Activated T-cell treated with anti-CD3 and anti-CD28 coated beads, Interleukin-2, amount 50 U/mL, for 48 hours (primary cell): ENCODE results near the gene C9orf153.
"Not testable (repeated sequence)": the region's sequence is repeated elsewhere in the genome, so short reads cannot be mapped to it uniquely, and the experiment has no call there.

ENCODE experiments used
- DNase-seq, 2 experiments: peaks; one replicate each; pipeline ENCODE4 v3.0.0-alpha.2; 2020

Gene C9orf153

DNA sequence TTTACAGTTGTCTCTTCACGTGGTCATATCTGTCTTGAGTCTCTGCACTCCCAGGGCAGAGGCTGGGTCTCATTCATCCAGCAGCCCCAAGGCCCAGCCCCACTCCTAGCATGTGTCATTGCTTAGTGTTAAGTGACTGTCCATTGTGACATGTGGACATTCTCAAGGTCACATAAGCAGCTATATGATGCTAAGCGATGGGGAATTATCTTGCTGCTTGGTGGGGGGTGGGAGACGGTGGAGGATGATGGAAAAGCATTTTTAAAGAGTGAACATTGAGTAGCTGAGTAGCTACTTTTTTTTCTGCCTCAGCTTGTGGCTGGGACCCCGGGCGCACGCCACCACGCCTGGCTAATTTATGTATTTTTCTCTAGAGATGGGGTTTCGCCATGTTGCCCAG lies at the start of gene C9orf153:
TSS of gene C9orf153 (minus strand) at position 101 of the 400 bp plus-strand sequence. CDS start 30,054 bp downstream, outside the sequence.
- DNase-seq = no peak

- no peak for DNase-seq
These were observed 49.2 kb upstream of the C9orf153 start for GRCh38 chr9:86308687-86309086.

DNA sequence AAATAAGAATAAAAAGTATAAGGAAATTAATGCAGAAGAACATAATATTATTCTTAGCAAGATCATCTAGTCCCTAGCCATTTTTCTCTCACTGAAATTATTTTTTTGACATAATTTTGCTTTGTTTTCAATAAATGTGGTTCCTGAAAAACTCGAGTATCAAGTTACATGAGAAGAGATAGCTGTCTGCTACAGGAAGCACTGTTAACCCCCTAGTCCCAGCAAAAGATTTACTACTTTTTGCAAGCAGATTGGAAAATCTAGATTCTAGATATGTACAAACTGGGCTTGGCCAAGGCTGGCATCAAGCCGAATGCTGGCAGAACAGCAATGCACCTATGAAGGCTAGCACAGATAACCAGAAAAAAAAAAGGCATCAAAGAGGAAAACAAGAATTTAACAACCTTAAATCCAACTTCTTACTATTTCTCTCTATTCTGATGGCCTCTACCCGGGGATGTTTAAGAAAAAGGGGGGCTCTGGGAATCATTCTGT lies 44.8 kb upstream of the C9orf153 start:
- DNase-seq = no peak

GRCh38 chr9:86303316-86303975 lies 44.0 kb upstream of the C9orf153 start:
- peak; percentile 27 to 28 for DNase-seq

DNA sequence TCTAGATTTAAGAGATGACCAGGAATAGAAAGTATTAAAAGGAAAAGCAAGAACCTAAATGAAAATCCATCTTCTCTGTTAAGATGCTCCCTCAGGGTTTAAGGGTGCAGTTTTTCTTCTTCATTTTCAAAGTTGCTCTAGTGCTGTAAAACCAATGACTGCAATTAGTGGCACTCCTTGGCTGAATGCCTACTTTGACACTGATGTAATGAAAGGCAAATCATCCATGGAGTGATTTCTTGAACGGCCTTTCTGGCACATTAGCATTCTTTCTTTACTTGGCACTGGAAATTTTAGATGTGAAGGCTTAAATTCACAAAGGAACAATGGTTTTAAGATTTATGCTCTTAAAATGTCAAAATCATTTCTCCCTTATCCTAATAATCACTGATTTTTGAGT lies 42.2 kb upstream of the C9orf153 start:
- no peak for DNase-seq

DNA sequence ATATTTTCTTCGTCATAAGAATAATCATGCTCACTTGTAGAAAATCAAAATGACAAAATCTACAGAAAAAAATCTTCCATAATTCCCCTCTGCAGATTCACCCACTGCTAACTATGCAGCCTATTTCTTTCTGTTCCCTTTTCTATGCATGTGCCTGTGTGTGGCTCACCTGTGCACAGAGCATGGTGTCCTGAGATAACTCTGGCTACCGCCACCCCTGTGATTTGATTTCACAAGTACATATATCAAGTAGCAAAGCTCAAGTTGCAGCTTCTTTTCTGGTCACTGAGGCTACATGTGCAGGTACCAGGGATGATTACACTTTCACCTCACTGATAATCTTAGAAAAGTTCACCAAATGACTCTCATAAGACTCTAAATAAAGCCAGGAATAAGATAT lies 41.2 kb upstream of the C9orf153 start:
- DNase-seq = no peak

DNA sequence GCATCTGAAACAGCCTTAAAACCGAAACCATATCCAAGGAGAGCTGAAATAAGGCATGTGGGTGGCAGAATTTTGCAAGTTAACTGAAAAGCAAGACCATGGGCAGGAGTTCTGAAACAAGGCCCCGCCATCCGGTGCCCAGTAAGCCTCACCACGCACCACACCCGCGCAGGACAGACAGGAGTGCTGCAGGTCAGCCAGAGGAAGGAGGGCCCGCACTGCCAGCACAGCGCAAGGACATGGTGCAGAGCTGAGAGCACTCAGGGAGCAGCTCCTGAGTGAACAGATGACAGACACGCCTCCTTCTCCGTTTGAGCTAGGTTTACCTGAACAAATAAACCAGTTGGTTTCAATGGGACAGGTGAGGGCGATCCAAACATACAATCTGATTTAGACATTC lies 39.4 kb upstream of the C9orf153 start:
- no peak for DNase-seq

DNA sequence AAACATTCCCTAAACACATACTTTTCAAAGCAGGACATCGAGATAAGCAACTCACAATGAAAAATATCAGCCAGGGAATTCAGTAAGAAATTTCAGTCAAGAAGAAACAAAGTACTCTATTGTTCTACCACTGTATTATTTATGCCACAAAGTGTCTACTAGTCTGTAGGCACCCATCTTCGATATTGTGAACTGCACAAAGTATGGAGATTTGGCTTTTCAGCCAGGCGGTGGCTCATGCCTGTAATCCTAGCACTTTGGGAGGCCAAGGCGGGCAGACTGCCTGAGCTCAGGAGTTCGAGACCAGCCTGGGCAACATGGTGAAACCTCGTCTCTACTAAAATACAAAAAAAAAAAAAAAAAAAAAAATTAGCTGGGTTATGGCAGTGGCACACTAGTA lies 30.9 kb upstream of the C9orf153 start:
- DNase-seq = not testable (repeated sequence)

GRCh38 chr9:86288499-86289198 lies 29.2 kb upstream of the C9orf153 start:
- no peak for DNase-seq

GRCh38 chr9:86287013-86287412 lies 27.6 kb upstream of the C9orf153 start:
- DNase-seq = no peak

- DNase-seq = no peak
These were observed 26.8 kb upstream of the C9orf153 start for GRCh38 chr9:86286278-86286677.

DNA sequence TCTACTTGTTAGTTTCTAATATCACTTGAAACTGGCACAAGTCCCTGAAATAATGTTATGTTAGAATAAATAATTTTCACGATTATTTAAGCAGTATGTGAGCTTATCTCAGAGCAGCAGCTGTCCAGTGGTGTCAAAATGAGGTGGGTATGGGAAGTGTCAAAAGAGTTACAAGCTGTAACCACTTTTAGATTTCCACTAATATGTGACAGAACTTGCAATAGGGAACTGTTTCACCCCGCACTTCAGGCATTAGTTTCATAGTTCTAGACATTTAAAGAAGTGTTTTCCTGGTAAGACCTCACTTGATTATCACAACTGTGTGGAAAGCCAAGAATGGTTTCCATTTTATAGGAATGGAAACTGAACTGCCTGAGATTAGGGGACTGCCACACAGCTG lies 25.8 kb upstream of the C9orf153 start:
- no peak for DNase-seq

DNA sequence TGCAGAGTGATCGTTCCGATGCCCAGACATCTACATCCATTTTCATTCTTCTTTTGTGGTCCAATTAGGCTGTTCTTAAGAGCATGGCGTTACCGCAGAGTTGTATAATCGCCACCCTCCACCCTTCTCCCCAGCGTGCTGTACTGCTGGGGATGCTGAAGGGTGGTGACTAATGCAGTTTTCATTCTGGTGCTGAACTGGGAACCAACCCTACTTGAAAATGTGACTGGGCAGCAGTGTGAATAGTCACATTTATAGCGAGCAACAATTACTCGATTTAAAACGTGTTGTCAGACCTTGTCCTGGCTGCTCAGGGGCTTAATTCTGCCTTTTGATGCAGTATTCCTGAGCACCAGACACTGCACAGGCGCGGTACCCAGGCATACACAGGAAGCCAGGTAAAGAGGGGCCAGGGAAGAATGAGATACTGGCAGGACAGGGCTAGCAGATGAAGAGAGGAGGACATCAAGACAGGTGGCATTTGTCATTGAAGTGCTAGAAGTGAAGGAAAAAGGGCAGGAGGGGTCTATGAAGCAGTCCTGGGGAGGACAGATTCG lies 23.6 kb upstream of the C9orf153 start:
- DNase-seq = no peak

- DNase-seq = peak; percentile 98 to 99
These were observed 22.9 kb upstream of the C9orf153 start, which contains the start of gene ISCA1 for GRCh38 chr9:86282077-86282978. TSS of gene ISCA1 (minus strand) at chr9:86282538. CDS start at chr9:86282458, 80 bp downstream.

DNA sequence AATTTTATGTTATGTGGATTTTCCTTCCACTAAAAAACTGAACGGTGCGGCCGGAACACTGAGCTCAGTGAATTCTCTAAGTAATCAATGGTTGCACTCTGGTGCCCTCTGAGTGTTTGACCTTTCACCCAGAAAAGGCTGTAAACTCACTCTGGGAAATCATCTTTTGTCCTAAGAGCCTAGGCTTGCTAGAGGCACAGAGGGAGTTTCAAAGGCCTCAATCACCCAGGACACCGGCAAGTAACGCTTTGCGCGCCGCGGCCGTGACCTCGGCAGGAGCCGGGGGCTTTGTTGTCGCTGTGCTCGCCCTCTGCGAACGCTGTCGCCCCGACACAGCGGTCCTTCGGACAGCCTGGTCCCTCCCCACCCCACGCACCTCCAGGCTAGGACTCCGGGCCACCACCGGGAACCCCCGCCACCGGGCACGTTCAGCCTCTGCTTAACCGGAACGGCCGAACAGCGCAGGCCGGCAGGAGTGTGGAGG lies 22.2 kb upstream of the C9orf153 start:
- no peak for DNase-seq

GRCh38 chr9:86280580-86280979 lies 21.1 kb upstream of the C9orf153 start:
- DNase-seq = no peak

DNA sequence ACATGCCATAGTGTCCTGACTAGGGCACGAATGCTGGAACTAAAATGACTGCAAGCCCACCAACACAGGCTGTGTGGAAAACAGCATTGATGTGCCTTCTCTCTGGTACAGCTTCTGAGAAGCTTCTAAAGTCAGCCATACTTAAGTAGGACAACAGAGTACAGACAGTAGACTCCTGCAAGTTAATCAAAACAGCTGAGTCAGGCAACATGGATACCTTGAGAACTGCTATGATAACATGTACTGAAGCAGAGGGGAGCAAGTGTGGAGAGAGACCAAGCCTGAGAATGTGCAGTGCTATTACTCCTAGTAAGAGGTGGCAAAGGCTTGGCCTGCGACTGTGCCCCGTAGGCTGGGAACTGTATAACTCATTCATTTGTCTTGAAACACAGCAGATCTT lies 20.4 kb upstream of the C9orf153 start:
- no peak for DNase-seq

GRCh38 chr9:86277072-86277471 lies 17.6 kb upstream of the C9orf153 start:
- DNase-seq = no peak

DNA sequence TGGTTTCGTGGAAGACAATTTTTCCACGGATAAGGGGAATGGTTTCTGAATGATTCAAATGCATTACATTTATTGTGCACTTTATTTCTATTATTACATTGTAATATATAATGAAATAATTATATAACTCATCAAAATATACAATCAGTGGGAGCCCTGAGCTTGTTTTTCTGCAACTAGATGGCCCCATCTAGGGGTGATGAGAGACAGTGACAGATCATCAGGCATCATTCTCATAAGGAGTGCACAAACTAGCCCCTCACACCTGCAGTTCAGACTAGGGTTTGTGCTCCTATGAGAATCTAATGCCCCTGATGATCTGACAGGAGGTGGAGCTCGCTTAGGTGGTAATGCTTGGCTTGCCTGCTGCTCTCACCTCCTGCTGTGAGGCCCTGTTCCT lies 16.5 kb upstream of the C9orf153 start:
- DNase-seq = no peak

- no peak for DNase-seq
These were observed 15.6 kb upstream of the C9orf153 start for GRCh38 chr9:86274821-86275643.

- no peak for DNase-seq
These were observed 12.8 kb upstream of the C9orf153 start for GRCh38 chr9:86272221-86272620.

DNA sequence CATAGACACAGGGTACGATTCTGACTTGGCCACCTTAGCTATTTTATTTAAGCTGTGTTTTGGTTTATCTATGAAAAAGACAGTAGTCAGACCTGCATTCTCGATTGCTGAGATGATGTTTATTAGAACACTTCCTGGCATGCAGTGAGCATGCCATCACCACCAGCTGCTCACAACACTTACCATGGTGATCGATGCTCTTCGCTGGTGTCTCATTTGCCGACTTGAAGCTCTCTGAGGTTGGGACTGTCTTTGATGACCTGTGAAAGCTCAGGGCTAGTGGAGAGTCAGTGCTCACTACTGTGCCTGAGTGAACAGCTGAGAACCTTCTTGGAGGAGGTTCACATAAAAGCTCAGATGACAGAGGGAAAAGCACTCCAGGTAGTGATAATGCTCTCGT lies 4.4 kb upstream of the C9orf153 start:
- no peak for DNase-seq
